Measurements from ENCODE around the gene TGFBR2. TPM values are rescaled to one million over a fixed set of nuclear protein-coding genes. Genes with fewer than 3 reads are reported as not detected.

TGFBR2 gene
- total RNA-seq, 1 donor from 2014 or later = 425 TPM

GRCh38 chr3:30712991-30713390, 106.6 kb downstream of the TGFBR2 start:
- DNase-seq (ENCODE audit: low read depth in 2 of 2) = peak; percentile 36 to 47

GRCh38 chr3:30713885-30714503, 107.6 kb downstream of the TGFBR2 start:
- no peak for DNase-seq (ENCODE audit: low read depth in 2 of 2)

GRCh38 chr3:30719536-30719935, 113.1 kb downstream of the TGFBR2 start:
- DNase-seq (ENCODE audit: low read depth in 2 of 2) = no peak

GRCh38 chr3:30720586-30721313, 114.3 kb downstream of the TGFBR2 start:
- peak in 1 of 2 donors; percentile 76 for DNase-seq (ENCODE audit: low read depth in 2 of 2)

GRCh38 chr3:30721314-30721634, 114.9 kb downstream of the TGFBR2 start:
- no peak for DNase-seq (ENCODE audit: low read depth in 2 of 2)

- DNase-seq (ENCODE audit: low read depth in 2 of 2) = no peak
Measured at GRCh38 chr3:30723211-30723610, 116.8 kb downstream of the TGFBR2 start.

- no peak for DNase-seq (ENCODE audit: low read depth in 2 of 2)
Measured at GRCh38 chr3:30724863-30725262, 118.5 kb downstream of the TGFBR2 start.

GRCh38 chr3:30728143-30728542, 121.7 kb downstream of the TGFBR2 start:
- no peak for DNase-seq (ENCODE audit: low read depth in 2 of 2)

GRCh38 chr3:30729512-30729911, 123.1 kb downstream of the TGFBR2 start:
- no peak for DNase-seq (ENCODE audit: low read depth in 2 of 2)

GRCh38 chr3:30729936-30730335, 123.5 kb downstream of the TGFBR2 start:
- DNase-seq (ENCODE audit: low read depth in 2 of 2) = no peak

GRCh38 chr3:30730967-30731366, 124.6 kb downstream of the TGFBR2 start:
- DNase-seq (ENCODE audit: low read depth in 2 of 2) = no peak

- no peak for DNase-seq (ENCODE audit: low read depth in 2 of 2)
Measured at GRCh38 chr3:30733209-30733608, 126.8 kb downstream of the TGFBR2 start.

- no peak for DNase-seq (ENCODE audit: low read depth in 2 of 2)
Measured at GRCh38 chr3:30733696-30734095, 127.3 kb downstream of the TGFBR2 start.

GRCh38 chr3:30737743-30738499, 131.5 kb downstream of the TGFBR2 start:
- no peak for DNase-seq (ENCODE audit: low read depth in 2 of 2)

- no peak for DNase-seq (ENCODE audit: low read depth in 2 of 2)
Measured at GRCh38 chr3:30738605-30739004, 132.2 kb downstream of the TGFBR2 start.

- no peak for DNase-seq (ENCODE audit: low read depth in 2 of 2)
Measured at GRCh38 chr3:30741889-30742288, 135.5 kb downstream of the TGFBR2 start.

- no peak for DNase-seq (ENCODE audit: low read depth in 2 of 2)
Measured at GRCh38 chr3:30742796-30743619, 136.6 kb downstream of the TGFBR2 start.
